SK-N-DZ (cell line): ENCODE results near the gene ACER3.
"Not testable (repeated sequence)": the region's sequence is repeated elsewhere in the genome, so short reads cannot be mapped to it uniquely, and the experiment has no call there.

Source experiments
- DNase-seq: peaks from one replicate; pipeline ENCODE4 v3.0.0-alpha.2; 2015; ENCODE audit warnings: low spot score

Gene ACER3

GRCh38 chr11:76872959-76873827, 12.5 kb downstream of the ACER3 start:
- no peak for DNase-seq

- DNase-seq: no peak
Measured at GRCh38 chr11:76878014-76878413, 17.3 kb downstream of the ACER3 start.

- no peak for DNase-seq
Measured at GRCh38 chr11:76880314-76880713, 19.6 kb downstream of the ACER3 start.

DNA sequence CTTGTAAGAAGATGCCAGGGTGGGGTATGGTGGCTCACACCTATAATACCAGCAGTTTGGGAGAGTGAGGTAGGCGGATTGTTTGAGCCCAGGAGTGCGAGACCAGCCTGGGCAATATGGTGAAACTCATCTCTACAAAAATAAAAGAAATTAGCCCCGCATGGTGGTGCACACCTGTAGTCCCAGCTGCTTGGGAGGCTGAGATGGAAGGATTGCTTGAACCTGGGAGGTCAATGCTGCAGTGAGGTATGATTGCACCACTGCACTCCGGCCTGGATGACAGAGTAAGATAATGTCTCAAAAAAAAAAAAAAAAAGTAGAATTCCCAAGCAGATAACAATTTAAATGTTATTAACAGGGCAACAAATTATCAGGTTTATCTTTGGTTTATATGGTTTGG, 20.2 kb downstream of the ACER3 start:
- DNase-seq: no peak

- no peak for DNase-seq
Measured at GRCh38 chr11:76885390-76886097, 24.8 kb downstream of the ACER3 start.

DNA sequence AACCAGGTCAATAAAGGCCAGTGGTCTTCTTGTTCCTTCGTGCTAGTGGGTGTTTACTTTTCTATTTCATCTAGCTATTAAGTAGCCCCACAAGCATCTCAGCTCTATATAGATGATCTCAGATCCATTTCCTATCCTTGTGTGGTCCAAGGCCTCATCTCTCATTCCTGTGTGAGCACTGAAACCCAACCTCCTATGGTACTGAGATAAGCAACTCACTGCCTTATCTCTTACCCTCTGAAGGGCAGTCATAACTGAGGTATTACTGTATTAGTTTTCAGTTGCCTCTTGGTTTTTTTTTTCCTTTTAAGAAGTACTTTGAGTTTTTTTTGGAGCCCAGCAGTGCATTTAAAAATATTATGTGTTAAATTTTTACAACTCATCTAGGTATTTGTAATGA, 28.3 kb downstream of the ACER3 start:
- no peak for DNase-seq

- DNase-seq: no peak
Measured at GRCh38 chr11:76889411-76889975, 28.8 kb downstream of the ACER3 start.

GRCh38 chr11:76890329-76890728, 29.6 kb downstream of the ACER3 start:
- DNase-seq: no peak

DNA sequence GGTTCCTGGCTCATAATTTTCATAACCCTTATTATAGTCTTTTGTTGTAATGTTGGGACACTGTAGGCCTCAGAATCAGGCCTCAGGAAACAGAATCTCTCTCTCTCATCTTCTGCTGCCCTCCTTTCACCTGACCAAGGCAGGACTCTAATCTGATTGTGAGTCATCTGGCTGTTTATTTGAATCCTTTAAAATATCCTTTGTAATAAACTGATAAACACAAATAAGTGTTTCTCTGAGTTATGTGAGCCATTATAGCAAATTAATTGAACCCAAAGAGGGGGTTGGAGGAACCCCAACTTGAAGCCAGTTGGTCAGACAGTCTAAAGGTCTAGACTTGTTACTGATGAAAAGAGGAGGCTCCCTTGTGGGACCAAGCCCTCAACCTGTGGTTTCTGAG, 30.6 kb downstream of the ACER3 start:
- DNase-seq: peak; percentile 22

- DNase-seq: no peak
Measured at GRCh38 chr11:76891793-76892192, 31.1 kb downstream of the ACER3 start.

DNA sequence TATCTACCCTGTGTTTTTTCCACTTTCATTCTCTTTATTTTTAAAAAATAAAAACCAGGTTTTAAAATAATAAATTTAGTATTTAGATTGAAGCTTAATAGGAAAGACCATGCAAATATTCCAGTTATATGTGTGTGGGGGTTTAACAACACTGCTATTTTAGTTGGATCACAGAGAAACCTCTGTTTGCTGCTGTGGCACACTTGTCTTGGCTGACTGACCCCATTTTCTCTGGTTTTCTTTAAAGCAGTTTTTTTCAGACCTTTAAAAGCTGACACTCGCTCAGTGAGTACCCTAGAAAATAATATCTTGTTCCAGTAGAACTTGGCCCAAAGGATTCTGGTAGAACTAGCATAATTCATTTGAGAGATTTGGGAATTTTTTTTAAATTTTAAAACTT, 31.6 kb downstream of the ACER3 start:
- DNase-seq: no peak

GRCh38 chr11:76897233-76897632, 36.5 kb downstream of the ACER3 start:
- DNase-seq: no peak

DNA sequence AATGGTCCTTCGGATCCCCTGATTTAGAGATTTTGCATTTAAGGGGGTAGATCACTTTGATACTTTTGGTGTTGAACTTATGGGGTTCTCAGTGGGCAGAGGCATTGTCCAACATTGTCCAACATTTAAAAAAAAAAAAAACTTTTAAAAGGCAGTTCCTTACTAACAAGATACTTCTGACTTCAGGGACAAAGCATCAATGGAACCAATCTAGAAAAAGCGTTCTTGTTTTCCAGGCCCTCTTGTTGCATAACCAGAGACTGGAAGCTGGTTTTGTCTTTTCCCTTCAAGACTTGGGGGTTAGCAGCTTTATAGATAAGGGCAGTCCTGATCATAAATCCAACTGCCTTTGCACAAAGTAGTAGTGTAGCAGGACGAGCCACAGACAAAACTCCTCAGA, 40.4 kb downstream of the ACER3 start:
- no peak for DNase-seq

GRCh38 chr11:76901622-76902021, 40.9 kb downstream of the ACER3 start:
- not testable (repeated sequence) for DNase-seq

- DNase-seq: no peak
Measured at GRCh38 chr11:76902121-76903014, 41.6 kb downstream of the ACER3 start.

GRCh38 chr11:76903325-76903724, 42.6 kb downstream of the ACER3 start:
- no peak for DNase-seq

GRCh38 chr11:76910620-76911414, 50.1 kb downstream of the ACER3 start:
- no peak for DNase-seq

DNA sequence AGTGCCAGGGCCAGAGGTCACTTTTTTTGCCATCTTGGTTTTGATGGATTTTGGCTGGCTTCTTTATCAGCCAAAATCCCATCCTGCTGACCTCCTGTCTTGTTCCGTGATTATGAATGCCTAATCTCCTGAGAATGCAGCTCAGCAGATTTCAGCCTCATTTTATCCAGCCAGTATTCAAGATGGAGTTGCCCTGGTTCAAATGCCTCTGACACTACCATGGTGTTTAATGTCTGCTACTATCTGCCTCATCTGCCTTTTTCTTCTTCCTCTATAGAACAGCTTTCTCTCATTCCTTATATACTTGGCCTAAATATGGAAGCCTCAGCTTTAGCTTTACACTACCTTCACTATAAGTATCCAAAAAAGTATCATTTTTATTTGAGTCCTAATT, 50.7 kb downstream of the ACER3 start:
- no peak for DNase-seq

- no peak for DNase-seq
Measured at GRCh38 chr11:76916712-76917111, 56.0 kb downstream of the ACER3 start.

DNA sequence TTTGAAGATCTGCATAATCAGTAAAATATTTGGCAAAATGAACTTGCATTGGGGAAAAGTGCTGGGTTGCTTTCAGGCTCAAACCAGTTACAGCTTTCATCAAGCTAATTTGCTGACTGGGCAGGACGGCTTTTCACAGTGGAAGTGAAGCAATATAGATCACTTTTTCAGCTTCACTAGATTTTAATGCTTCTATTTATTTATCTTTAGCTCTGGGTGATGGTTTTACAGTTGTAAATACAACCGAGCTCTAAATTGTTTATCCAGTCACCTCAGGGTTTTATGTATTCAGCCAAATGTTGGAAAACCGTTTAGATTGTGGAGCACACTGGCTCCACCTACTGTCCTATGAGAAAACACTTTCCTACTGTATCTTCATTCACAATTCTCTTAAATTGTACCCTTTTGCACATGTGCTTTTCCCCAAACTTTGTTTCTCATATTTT, 58.2 kb downstream of the ACER3 start:
- peak; percentile 57 for DNase-seq

DNA sequence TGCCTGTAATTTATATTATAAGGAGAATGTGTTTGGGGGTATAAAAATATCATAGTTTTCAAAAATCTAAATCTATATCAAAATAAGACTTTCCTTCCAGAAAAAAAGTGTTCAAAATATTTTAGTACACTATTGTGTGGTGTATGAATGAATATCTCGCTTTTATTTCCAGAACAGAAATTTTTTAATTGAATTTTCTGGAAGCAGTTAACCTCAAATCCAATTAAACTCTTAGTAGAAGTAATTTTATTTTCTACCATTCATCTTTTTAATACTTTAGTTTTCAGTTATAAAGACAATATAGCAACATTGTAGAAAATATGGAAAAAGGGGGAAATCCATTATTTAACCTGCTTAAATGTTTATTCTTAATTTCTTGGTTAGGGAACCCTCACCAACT, 58.7 kb downstream of the ACER3 start:
- DNase-seq: no peak
